PC-9 (cell line): ENCODE measurements around the gene SEMA3C. TPM values are rescaled to one million over a fixed set of nuclear protein-coding genes. Genes with fewer than 3 reads are reported as not detected.

Experiments used
- BruUV-seq: library from RNA; stranded (reverse); fragments of 400-500 nt; replicated peaks from 2 replicates; lab custom pipeline; 2021; lab: Mats Ljungman, UMichigan
- CTCF ChIA-PET: fragments of 300-600 bp; sonication (Branson Sonifier 250); formaldehyde crosslinking; loops from one replicate; lab custom pipeline; 2022; ENCODE audit warnings: antibody characterized with exemption; lab: Charles Lee
- POLR2A ChIA-PET: fragments of 300-600 bp; sonication (Branson Sonifier 250); formaldehyde crosslinking; loops from one replicate; lab custom pipeline; 2022; ENCODE audit warnings: antibody characterized with exemption; ENCODE audit not compliant: unreplicated experiment; lab: Charles Lee
- DNase-seq, 2 experiments: peaks; one replicate each; pipeline versions ENCODE4 v3.0.0 to v3.0.0-alpha.2; 2015 to 2022; ENCODE audit warnings: mixed read lengths in 1 of 2
- H2AFZ ChIP-seq: fragments of 200-600 bp; sonication (generic); 2 replicates; pipeline ENCODE4 v1.8.1; 2017; ENCODE audit warnings: antibody characterized with exemption
- H3F3A ChIP-seq: fragments of 200-600 bp; sonication (generic); 2 replicates; pipeline ENCODE4 v1.8.1; 2017; ENCODE audit warnings: antibody characterized with exemption, mild to moderate bottlenecking, low read depth; ENCODE audit not compliant: insufficient read depth
- H3K27ac ChIP-seq: fragments of 200-600 bp; sonication (generic); 2 replicates; pipeline ENCODE4 v1.6.1; 2016; ENCODE audit warnings: mixed run types
- H3K27me3 ChIP-seq: fragments of 200-600 bp; sonication (generic); 2 replicates; pipeline ENCODE4 v1.6.1; 2016; ENCODE audit warnings: low read depth, mixed run types; ENCODE audit not compliant: insufficient read depth
- H3K36me3 ChIP-seq: fragments of 200-600 bp; sonication (generic); 2 replicates; pipeline ENCODE4 v1.6.1; 2016; ENCODE audit warnings: low read depth, mixed run types
- H3K4me1 ChIP-seq: fragments of 200-600 bp; sonication (generic); replicated peaks from 2 replicates; pipeline ENCODE4 v1.6.1; 2016; ENCODE audit warnings: mixed run types; ENCODE audit not compliant: insufficient read depth
- H3K4me2 ChIP-seq: fragments of 200-600 bp; sonication (generic); 2 replicates; pipeline ENCODE4 v1.6.1; 2017; ENCODE audit warnings: mixed run types
- H3K4me3 ChIP-seq: fragments of 200-600 bp; sonication (generic); 2 replicates; pipeline ENCODE4 v1.6.1; 2016; ENCODE audit warnings: mixed run types
- H3K79me2 ChIP-seq: fragments of 200-600 bp; sonication (generic); 2 replicates; pipeline ENCODE4 v1.6.1; 2017; ENCODE audit warnings: low read depth, mixed run types
- H3K9me2 ChIP-seq: fragments of 200-600 bp; sonication (generic); 2 replicates; pipeline ENCODE4 v1.8.1; 2017; ENCODE audit warnings: mild to moderate bottlenecking; ENCODE audit not compliant: insufficient read depth
- H3K9me3 ChIP-seq: fragments of 200-600 bp; sonication (generic); 2 replicates; pipeline ENCODE4 v1.8.1; 2016; ENCODE audit warnings: low read depth; ENCODE audit not compliant: insufficient read depth
- H4K20me1 ChIP-seq: fragments of 200-600 bp; sonication (generic); 2 replicates; pipeline ENCODE4 v1.8.1; 2017; ENCODE audit not compliant: insufficient read depth
- EZH2 ChIP-seq: fragments of 200-600 bp; sonication (generic); IDR thresholded peaks from 2 replicates; pipeline ENCODE4 v1.8.0; 2017; ENCODE audit warnings: antibody characterized with exemption, low read depth
- intact Hi-C: fragments of 100-400 bp; cut with micrococcal nuclease; formaldehyde crosslinking; loops from one replicate; pipeline ENCODE4 v1.10.0; 2022; ENCODE audit not compliant: unreplicated experiment
- total RNA-seq: library from RNA; stranded (reverse); gene quantifications from 2 replicates; pipeline ENCODE4 v1.2.3, GENCODE V29; 2021
- TF ChIP-seq, protein P1 (sequence below): fragments of 200-600 bp; sonication (generic); conservative IDR thresholded peaks from 2 replicates; pipeline ENCODE4 v1.6.1; 2017; ENCODE audit warnings: mixed run types, antibody characterized with exemption, mild to moderate bottlenecking, moderate library complexity

The SEMA3C gene
- total RNA-seq, 1 experiment from 2014 or later = 19.9 TPM

DNA sequence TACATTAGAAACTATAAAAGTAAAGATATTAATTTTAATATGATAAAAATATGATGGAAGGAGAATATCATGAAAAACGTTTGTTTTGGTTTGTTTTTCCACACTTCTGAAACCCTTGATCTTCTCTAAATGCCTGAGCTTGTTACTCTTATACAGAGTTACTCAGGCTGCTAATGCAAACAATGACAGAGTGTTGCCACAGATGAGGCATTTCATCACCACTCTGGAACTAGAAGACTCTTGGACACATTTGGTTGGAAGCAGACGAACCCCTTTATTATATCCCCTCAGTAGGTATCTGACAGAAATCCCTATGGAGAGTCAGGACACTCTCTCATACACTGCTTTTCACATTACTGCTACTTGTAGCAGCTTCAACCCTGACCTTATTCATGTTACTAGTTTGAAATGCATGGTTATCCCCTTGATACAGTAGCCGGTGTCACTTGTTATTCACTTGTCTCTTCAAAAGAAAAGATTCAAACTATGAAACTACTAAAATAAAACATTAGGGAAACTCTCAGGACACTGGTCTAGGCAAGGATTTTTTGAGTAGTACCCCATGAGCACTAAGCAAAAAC lies 66.9 kb downstream of the SEMA3C start:
- CTCF ChIA-PET = no interaction called here

DNA sequence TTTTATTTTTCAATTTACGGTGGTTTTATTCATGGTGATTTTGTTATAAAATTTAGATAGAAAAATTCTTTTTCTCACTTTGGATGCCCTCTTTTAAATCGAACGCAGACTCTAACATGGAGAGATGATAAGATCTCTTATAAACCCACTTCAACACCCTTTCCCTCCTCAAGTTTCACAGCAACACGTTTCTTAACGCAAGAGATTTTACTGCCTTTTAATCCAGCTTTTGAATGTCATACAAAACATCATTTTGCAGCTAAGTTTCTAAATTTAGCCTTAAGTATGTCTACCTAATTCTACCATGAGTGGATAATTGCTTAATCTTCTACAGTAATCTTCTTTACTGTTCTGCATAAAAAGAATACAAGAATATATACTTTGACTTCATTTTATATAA lies 70.0 kb downstream of the SEMA3C start:
- CTCF ChIA-PET = no interaction called here
- Histone ChIP-seq H3K4me1 (peaks cover 11% of the 10 kb centered on the region), H3K4me2 (no peak overlapping the region), H3K9me2 (no peaks in the 10 kb centered on the region), H3K36me3 (peaks cover 3% of the 10 kb centered on the region; the same call in 1 of the 2 replicates), H3F3A (no peaks in the 10 kb centered on the region), H4K20me1 (no peaks in the 10 kb centered on the region), H3K79me2 (no peaks in the 10 kb centered on the region), H3K9me3 (no peaks in the 10 kb centered on the region), H3K4me3 (no peak overlapping the region), H3K27me3 (no peaks in the 10 kb centered on the region), H2AFZ (no peak overlapping the region), H3K27ac (no peak overlapping the region)
- intact Hi-C loops = no loop called here
- TF ChIP-seq EZH2 = no peak
- DNase-seq = no peak
- no TSS peak for BruUV-seq
- POLR2A ChIA-PET = no interaction called here

More for the DNA sequence above, 66.9 kb downstream of the SEMA3C start:
- intact Hi-C loops = no loop called here
- H3K79me2 ChIP-seq = no peaks in the 10 kb centered on the region
- no peak overlapping the region for H2AFZ ChIP-seq
- H3K9me2 ChIP-seq = no peaks in the 10 kb centered on the region
- BruUV-seq = no TSS peak
- H3K9me3 ChIP-seq = no peaks in the 10 kb centered on the region
- POLR2A ChIA-PET = no interaction called here
- no peak overlapping the region for H3K4me3 ChIP-seq
- peak overlapping the region; percentile 38 for H3K4me2 ChIP-seq
- peaks cover 8% of the 10 kb centered on the region; the same call in 1 of the 2 replicates for H3K36me3 ChIP-seq
- peak overlapping the region; percentile 38; the same call in 1 of the 2 replicates for H3K27ac ChIP-seq
- peaks cover 11% of the 10 kb centered on the region for H3K4me1 ChIP-seq
- no peaks in the 10 kb centered on the region for H4K20me1 ChIP-seq
- peak in 1 of 2 experiments; percentile 71 for DNase-seq
- no peaks in the 10 kb centered on the region for H3K27me3 ChIP-seq
- TF ChIP-seq, protein P1, sequence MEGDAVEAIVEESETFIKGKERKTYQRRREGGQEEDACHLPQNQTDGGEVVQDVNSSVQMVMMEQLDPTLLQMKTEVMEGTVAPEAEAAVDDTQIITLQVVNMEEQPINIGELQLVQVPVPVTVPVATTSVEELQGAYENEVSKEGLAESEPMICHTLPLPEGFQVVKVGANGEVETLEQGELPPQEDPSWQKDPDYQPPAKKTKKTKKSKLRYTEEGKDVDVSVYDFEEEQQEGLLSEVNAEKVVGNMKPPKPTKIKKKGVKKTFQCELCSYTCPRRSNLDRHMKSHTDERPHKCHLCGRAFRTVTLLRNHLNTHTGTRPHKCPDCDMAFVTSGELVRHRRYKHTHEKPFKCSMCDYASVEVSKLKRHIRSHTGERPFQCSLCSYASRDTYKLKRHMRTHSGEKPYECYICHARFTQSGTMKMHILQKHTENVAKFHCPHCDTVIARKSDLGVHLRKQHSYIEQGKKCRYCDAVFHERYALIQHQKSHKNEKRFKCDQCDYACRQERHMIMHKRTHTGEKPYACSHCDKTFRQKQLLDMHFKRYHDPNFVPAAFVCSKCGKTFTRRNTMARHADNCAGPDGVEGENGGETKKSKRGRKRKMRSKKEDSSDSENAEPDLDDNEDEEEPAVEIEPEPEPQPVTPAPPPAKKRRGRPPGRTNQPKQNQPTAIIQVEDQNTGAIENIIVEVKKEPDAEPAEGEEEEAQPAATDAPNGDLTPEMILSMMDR = no peak
- no peak for TF ChIP-seq EZH2
- no peaks in the 10 kb centered on the region for H3F3A ChIP-seq

DNA sequence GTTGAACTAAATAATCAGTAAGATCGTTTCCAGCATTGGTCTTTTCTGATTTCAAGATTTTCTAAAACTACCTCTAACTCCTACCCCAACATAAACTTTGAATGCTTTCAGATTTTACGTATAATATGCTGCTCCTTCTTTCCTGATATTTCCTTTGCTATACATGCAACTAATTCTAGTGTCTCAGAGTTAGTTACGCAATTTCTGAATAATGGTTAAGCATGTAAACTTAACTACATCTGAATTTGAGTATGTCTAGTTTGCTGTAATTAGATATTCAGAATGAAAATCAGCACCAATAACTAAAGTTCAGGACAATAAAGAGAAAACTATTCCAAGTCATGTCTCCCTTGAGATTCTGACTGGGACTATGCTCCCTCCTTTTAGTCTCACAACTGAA lies 71.0 kb downstream of the SEMA3C start:
- Histone ChIP-seq H3K4me1 (peaks cover 11% of the 10 kb centered on the region), H3K4me3 (no peak overlapping the region), H2AFZ (no peak overlapping the region), H3K27me3 (no peaks in the 10 kb centered on the region), H3F3A (no peaks in the 10 kb centered on the region), H3K36me3 (peaks cover 3% of the 10 kb centered on the region; the same call in 1 of the 2 replicates), H3K27ac (no peak overlapping the region), H3K4me2 (no peak overlapping the region), H3K79me2 (no peaks in the 10 kb centered on the region), H3K9me2 (no peaks in the 10 kb centered on the region), H4K20me1 (no peaks in the 10 kb centered on the region), H3K9me3 (no peaks in the 10 kb centered on the region)
- no peak for DNase-seq
- POLR2A ChIA-PET = no interaction called here
- no TSS peak for BruUV-seq
- intact Hi-C loops = no loop called here
- CTCF ChIA-PET = no interaction called here
- TF ChIP-seq, protein P1 = no peak
- TF ChIP-seq EZH2 = no peak

DNA sequence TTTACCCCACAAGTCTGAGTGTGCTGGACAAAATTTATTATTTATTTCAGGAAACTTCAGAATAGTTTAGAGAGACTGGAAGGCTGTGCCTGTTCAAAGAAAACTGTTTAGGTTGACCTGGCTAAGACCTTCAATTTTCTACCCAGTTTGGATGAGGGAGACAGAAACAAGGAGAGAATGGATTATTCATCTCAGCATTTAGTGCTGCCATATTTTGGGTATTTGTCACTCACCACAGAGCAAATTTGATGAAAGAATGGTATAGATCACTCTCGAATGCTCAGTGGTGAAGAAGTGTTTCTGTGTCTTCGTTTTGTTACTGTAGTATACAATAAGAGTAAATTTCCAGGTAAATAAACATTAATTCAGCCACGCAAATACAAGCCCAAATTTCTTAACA lies 71.8 kb downstream of the SEMA3C start:
- DNase-seq = no peak
- Histone ChIP-seq H3K4me1 (peaks cover 7% of the 10 kb centered on the region), H2AFZ (no peak overlapping the region), H3K79me2 (no peaks in the 10 kb centered on the region), H3K4me2 (no peak overlapping the region), H3K27ac (no peak overlapping the region), H3K4me3 (no peak overlapping the region), H3K27me3 (no peaks in the 10 kb centered on the region), H3K9me2 (no peaks in the 10 kb centered on the region), H3K9me3 (no peaks in the 10 kb centered on the region), H3K36me3 (peaks cover 3% of the 10 kb centered on the region; the same call in 1 of the 2 replicates), H4K20me1 (no peaks in the 10 kb centered on the region), H3F3A (no peaks in the 10 kb centered on the region)
- POLR2A ChIA-PET = no interaction called here
- BruUV-seq = no TSS peak
- CTCF ChIA-PET = no interaction called here
- TF ChIP-seq, protein P1 = no peak
- no peak for TF ChIP-seq EZH2
- intact Hi-C loops = no loop called here
